HCT116 (cell line): ENCODE measurements around the gene MPV17L. TPM values are rescaled to one million over a fixed set of nuclear protein-coding genes. Genes with fewer than 3 reads are reported as not detected.

Experiments used
- ATAC-seq: fragments of 200-7000 bp; cut with Tn5 transposase; 2 replicates; pipeline ENCODE4 v1.9.1; 2020; ENCODE audit warnings: mild to moderate bottlenecking, moderate library complexity
- BruUV-seq: library from RNA; stranded (reverse); fragments of 400-500 nt; replicated peaks from 2 replicates; lab custom pipeline; 2021; lab: Mats Ljungman, UMichigan
- CTCF ChIA-PET: fragments of 300-600 bp; sonication (Branson Sonifier 250); formaldehyde crosslinking; loops from one replicate; lab custom pipeline; 2021; ENCODE audit warnings: antibody characterized with exemption; lab: Charles Lee
- POLR2A ChIA-PET: fragments of 300-600, 350-600 bp; sonication (Branson Sonifier 250); formaldehyde crosslinking; loops from one replicate; lab custom pipeline; 2021; ENCODE audit warnings: antibody characterized with exemption; lab: Charles Lee
- RAD21 ChIA-PET, 2 experiments: fragments of 300-600 bp; sonication (Branson Sonifier 250); formaldehyde crosslinking; loops; one replicate each; lab custom pipeline; 2023; ENCODE audit warnings: low total read pairs in 2 of 2; ENCODE audit not compliant: uncharacterized antibody in 2 of 2, unreplicated experiment in 2 of 2, low non-redundant PET in 1 of 2; lab: Charles Lee
- DNase-seq: peaks from one replicate; pipeline ENCODE4 v3.0.0-alpha.2; 2010; ENCODE audit warnings: low read depth, low spot score
- H2AFZ ChIP-seq: fragments of 200-600 bp; shearing (Covaris generic), sonication (generic); 2 replicates; pipeline ENCODE4 v1.6.1; 2017; ENCODE audit warnings: low read depth, mixed run types, mixed read lengths, antibody characterized with exemption, low read length; ENCODE audit not compliant: poor library complexity, severe bottlenecking
- H3K27ac ChIP-seq: 2 replicates; pipeline ENCODE4 v1.5.1; 2012; ENCODE audit warnings: low read depth, low read length
- H3K27me3 ChIP-seq: fragments of 200-600 bp; sonication (generic); 2 replicates; pipeline ENCODE4 v1.6.1; 2016; ENCODE audit warnings: mixed run types, low read length, mixed read lengths; ENCODE audit not compliant: insufficient read depth
- H3K36me3 ChIP-seq, 2 experiments: fragments of 200-500 bp in 1 of 2; fragments of 200-600 bp in 1 of 2; sonication (Bioruptor generic) in 1 of 2; sonication (generic) in 1 of 2; 2 replicates each; pipeline versions ENCODE4 v1.5.1 to v1.6.1; 2014 to 2016; ENCODE audit warnings: low read length in 2 of 2, inconsistent platforms in 1 of 2, mixed read lengths in 1 of 2, mixed run types in 1 of 2; ENCODE audit not compliant: insufficient read depth in 2 of 2, control insufficient read depth in 1 of 2
- H3K4me1 ChIP-seq, 2 experiments: fragments of 200-600 bp in 1 of 2; sonication (generic) in 1 of 2; 2 replicates each; pipeline versions ENCODE4 v1.5.1 to v1.6.1; 2012 to 2017; ENCODE audit warnings: low read length in 2 of 2, inconsistent platforms in 1 of 2, mild to moderate bottlenecking in 1 of 2, mixed read lengths in 1 of 2, mixed run types in 1 of 2, moderate library complexity in 1 of 2; ENCODE audit not compliant: insufficient read depth in 2 of 2, control insufficient read depth in 1 of 2
- H3K4me2 ChIP-seq: fragments of 200-600 bp; sonication (generic); 2 replicates; pipeline ENCODE4 v1.6.1; 2017; ENCODE audit warnings: mixed run types, low read length, mixed read lengths
- H3K4me3 ChIP-seq, 2 experiments: fragments of 200-600 bp in 1 of 2; sonication (generic) in 1 of 2; replicated peaks in 1 of 2; 2 replicates each; pipeline ENCODE4 v1.5.1; 2011 to 2016; ENCODE audit warnings: low read length in 2 of 2, control low read depth in 1 of 2, low read depth in 1 of 2, mild to moderate bottlenecking in 1 of 2, mixed read lengths in 1 of 2, mixed run types in 1 of 2
- H3K79me2 ChIP-seq: fragments of 200-600 bp; sonication (generic); 2 replicates; pipeline ENCODE4 v1.6.1; 2017; ENCODE audit warnings: mild to moderate bottlenecking, mixed run types, low read length, moderate library complexity, mixed read lengths; ENCODE audit not compliant: insufficient read depth
- H3K9ac ChIP-seq: fragments of 200-600 bp; sonication (generic); 2 replicates; pipeline ENCODE4 v1.6.1; 2016; ENCODE audit warnings: low read length, mixed read lengths
- H3K9me2 ChIP-seq: fragments of 200-600 bp; sonication (generic), shearing (Covaris generic); 2 replicates; pipeline ENCODE4 v1.6.1; 2017; ENCODE audit warnings: mixed run types, mild to moderate bottlenecking, moderate library complexity; ENCODE audit not compliant: insufficient read depth
- H3K9me3 ChIP-seq, 2 experiments: fragments of 200-500 bp in 1 of 2; fragments of 200-600 bp in 1 of 2; sonication (Bioruptor generic) in 1 of 2; sonication (generic) in 1 of 2; 2 replicates each; pipeline ENCODE4 v1.6.1; 2014 to 2017; ENCODE audit warnings: low read length in 2 of 2, mixed read lengths in 2 of 2, inconsistent platforms in 1 of 2, low read depth in 1 of 2, mild to moderate bottlenecking in 1 of 2, mixed run types in 1 of 2, moderate library complexity in 1 of 2; ENCODE audit not compliant: control insufficient read depth in 1 of 2, insufficient read depth in 1 of 2
- H4K20me1 ChIP-seq: fragments of 200-600 bp; sonication (generic), shearing (Covaris generic); 2 replicates; pipeline ENCODE4 v1.6.1; 2017; ENCODE audit warnings: mixed run types, mild to moderate bottlenecking, moderate library complexity; ENCODE audit not compliant: insufficient read depth
- CBX3 ChIP-seq: IDR thresholded peaks from 2 replicates; pipeline ENCODE4 v1.6.1; 2012; ENCODE audit warnings: low read depth
- CEBPB ChIP-seq: IDR thresholded peaks from 2 replicates; pipeline ENCODE4 v1.6.1; 2012; ENCODE audit warnings: low read depth
- EGR1 ChIP-seq: IDR thresholded peaks from 2 replicates; pipeline ENCODE4 v1.6.1; 2012; ENCODE audit warnings: low read depth
- ELF1 ChIP-seq: IDR thresholded peaks from 2 replicates; pipeline ENCODE4 v1.6.1; 2012; ENCODE audit warnings: low read depth, borderline replicate concordance
- EZH2phosphoT487 ChIP-seq: fragments of 200-600 bp; IDR thresholded peaks from 2 replicates; pipeline ENCODE4 v1.6.1; 2018; ENCODE audit warnings: antibody characterized with exemption, borderline replicate concordance
- POLR2A ChIP-seq: IDR thresholded peaks from 2 replicates; pipeline ENCODE4 v1.7.0; 2011; ENCODE audit warnings: borderline replicate concordance; ENCODE audit not compliant: insufficient read depth, insufficient read length; ENCODE audit errors: extremely low read depth
- POLR2AphosphoS5 ChIP-seq: IDR thresholded peaks from 2 replicates; pipeline ENCODE4 v1.6.1; 2011; ENCODE audit warnings: mild to moderate bottlenecking, low read depth, low read length, moderate library complexity
- RAD21 ChIP-seq: IDR thresholded peaks from 2 replicates; pipeline ENCODE4 v1.6.1; 2012; ENCODE audit warnings: low read depth, mild to moderate bottlenecking
- SIN3A ChIP-seq: IDR thresholded peaks from 2 replicates; pipeline ENCODE4 v1.6.1; 2012; ENCODE audit warnings: low read depth
- SP1 ChIP-seq: IDR thresholded peaks from 2 replicates; pipeline ENCODE4 v1.6.1; 2012; ENCODE audit warnings: low read depth
- SRF ChIP-seq: IDR thresholded peaks from 2 replicates; pipeline ENCODE4 v1.6.1; 2012; ENCODE audit warnings: low read depth
- YY1 ChIP-seq: IDR thresholded peaks from 2 replicates; pipeline ENCODE4 v1.6.1; 2011; ENCODE audit warnings: low read length, low read depth, moderate library complexity, mild to moderate bottlenecking; ENCODE audit not compliant: insufficient replicate concordance; ENCODE audit errors: extremely low read depth
- ZFX ChIP-seq: fragments of 450-650 bp; IDR thresholded peaks from 2 replicates; pipeline ENCODE4 v1.6.1; 2017
- ZNF274 ChIP-seq: fragments of 200-500 bp; sonication (Bioruptor generic); IDR thresholded peaks from 2 replicates; pipeline ENCODE4 v1.6.1; 2014; ENCODE audit warnings: mild to moderate bottlenecking, low read depth, low read length, inconsistent platforms
- intact Hi-C: fragments of 100-400 bp; cut with micrococcal nuclease; formaldehyde crosslinking; loops from 2 replicates; pipeline ENCODE4 v1.10.0; 2022
- total RNA-seq: library from RNA; stranded (reverse); gene quantifications from one replicate; pipeline ENCODE4 v1.2.1, GENCODE V29; 2021; ENCODE audit not compliant: unreplicated experiment
- TF ChIP-seq, protein P1 (sequence below), 3 experiments: fragments of 200-600 bp in 1 of 3; sonication (generic) in 1 of 3; IDR thresholded peaks in 2 of 3; conservative IDR thresholded peaks in 1 of 3; 2 replicates each; pipeline ENCODE4 v1.5.1; 2012 to 2017; ENCODE audit warnings: low read depth in 2 of 3, low read length in 2 of 3, antibody characterized with exemption in 1 of 3, borderline replicate concordance in 1 of 3, control low read depth in 1 of 3, mild to moderate bottlenecking in 1 of 3, mixed read lengths in 1 of 3, mixed run types in 1 of 3, moderate library complexity in 1 of 3; ENCODE audit not compliant: insufficient read depth in 1 of 3
- TF ChIP-seq, protein P2 (sequence below): IDR thresholded peaks from 2 replicates; pipeline ENCODE4 v1.6.1; 2012

MPV17L gene
- total RNA-seq, 1 experiment from 2014 or later, result not detected

DNA sequence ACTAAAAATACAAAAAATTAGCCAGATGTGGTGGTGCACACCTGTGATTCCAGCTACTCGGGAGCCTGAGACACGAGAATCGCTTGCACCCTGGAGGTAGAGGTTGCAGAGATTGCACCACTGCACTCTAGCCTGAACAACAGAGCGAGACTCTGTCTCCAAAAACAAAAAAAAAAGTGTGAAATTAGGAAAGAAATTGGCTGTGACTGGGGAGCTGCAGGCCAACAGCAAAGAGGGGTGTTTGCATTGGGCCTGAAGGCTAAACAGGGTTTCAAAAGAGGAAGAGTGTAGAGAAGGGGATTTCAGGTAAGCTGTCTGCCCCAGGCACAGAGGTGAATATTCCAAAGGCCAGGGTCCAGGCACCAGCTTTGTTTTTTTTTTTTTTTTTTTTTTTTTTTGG lies 48.2 kb downstream of the MPV17L start:
- Histone ChIP-seq H3K79me2 (peaks cover 20% of the 10 kb centered on the region), H3K9me2 (no peaks in the 10 kb centered on the region), H2AFZ (no peak overlapping the region), H3K4me3 (no peak overlapping the region), H3K4me2 (no peak overlapping the region), H3K27me3 (no peaks in the 10 kb centered on the region), H3K9me3 (no peaks in the 10 kb centered on the region), H3K27ac (no peak overlapping the region), H3K9ac (no peak overlapping the region), H4K20me1 (no peaks in the 10 kb centered on the region), H3K4me1 (peaks cover 21 to 26% of the 10 kb centered on the region in 2 experiments), H3K36me3 (no peaks in the 10 kb centered on the region; a peak in 1 of 4 replicates)
- DNase-seq, result no peak
- CTCF ChIA-PET, result no interaction called here
- POLR2A ChIA-PET, result no interaction called here
- no peak for ATAC-seq
- no TSS peak for BruUV-seq
- RAD21 ChIA-PET, result interaction anchor here in 1 of 2 experiments (0.6 kb wide), 1 partner anchor 31 kb away, joined by 4 read pairs; no protein-coding TSS in a partner anchor
- TF ChIP-seq SRF (no peak), SP1 (no peak), YY1 (no peak), POLR2AphosphoS5 (no peak), POLR2A (no peak), EGR1 (no peak), EZH2phosphoT487 (no peak), ZNF274 (no peak), CBX3 (no peak), CEBPB (no peak), ELF1 (no peak), SIN3A (no peak), RAD21 (no peak), ZFX (no peak)
- TF ChIP-seq, protein P1, sequence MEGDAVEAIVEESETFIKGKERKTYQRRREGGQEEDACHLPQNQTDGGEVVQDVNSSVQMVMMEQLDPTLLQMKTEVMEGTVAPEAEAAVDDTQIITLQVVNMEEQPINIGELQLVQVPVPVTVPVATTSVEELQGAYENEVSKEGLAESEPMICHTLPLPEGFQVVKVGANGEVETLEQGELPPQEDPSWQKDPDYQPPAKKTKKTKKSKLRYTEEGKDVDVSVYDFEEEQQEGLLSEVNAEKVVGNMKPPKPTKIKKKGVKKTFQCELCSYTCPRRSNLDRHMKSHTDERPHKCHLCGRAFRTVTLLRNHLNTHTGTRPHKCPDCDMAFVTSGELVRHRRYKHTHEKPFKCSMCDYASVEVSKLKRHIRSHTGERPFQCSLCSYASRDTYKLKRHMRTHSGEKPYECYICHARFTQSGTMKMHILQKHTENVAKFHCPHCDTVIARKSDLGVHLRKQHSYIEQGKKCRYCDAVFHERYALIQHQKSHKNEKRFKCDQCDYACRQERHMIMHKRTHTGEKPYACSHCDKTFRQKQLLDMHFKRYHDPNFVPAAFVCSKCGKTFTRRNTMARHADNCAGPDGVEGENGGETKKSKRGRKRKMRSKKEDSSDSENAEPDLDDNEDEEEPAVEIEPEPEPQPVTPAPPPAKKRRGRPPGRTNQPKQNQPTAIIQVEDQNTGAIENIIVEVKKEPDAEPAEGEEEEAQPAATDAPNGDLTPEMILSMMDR (IDR thresholded peaks at IDR 0.05 in 2 of 3, conservative IDR thresholded peaks at IDR 0.05 in 1 of 3; ENCODE audit: borderline replicate concordance in 1 of 3, insufficient read depth in 1 of 3, low read depth in 2 of 3, low read length in 2 of 3), result no peak
- TF ChIP-seq, protein P2, sequence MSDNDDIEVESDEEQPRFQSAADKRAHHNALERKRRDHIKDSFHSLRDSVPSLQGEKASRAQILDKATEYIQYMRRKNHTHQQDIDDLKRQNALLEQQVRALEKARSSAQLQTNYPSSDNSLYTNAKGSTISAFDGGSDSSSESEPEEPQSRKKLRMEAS, result no peak
- intact Hi-C loops, result no loop called here
